Left colon (tissue), 2 donors: ENCODE measurements around the gene NADK. TPM values are rescaled to one million over a fixed set of nuclear protein-coding genes. Genes with fewer than 3 reads are reported as not detected.

ENCODE experiments used
- ATAC-seq: fragments of 200-7000 bp; cut with Tn5 transposase; one replicate; pipeline ENCODE4 v1.9.1; 2020; ENCODE audit warnings: mild to moderate bottlenecking, moderate library complexity
- DNase-seq, 2 donors: peaks; one replicate each; pipeline ENCODE4 v3.0.0-alpha.2; 2020
- intact Hi-C, 2 donors: fragments of 100-400 bp; cut with DNase I in 1 of 2; cut with micrococcal nuclease in 1 of 2; formaldehyde crosslinking; loops; one replicate each; pipeline versions ENCODE4 v1.11.2 to v1.14.0; 2022; cut with DNase I, micrococcal nuclease
- total RNA-seq, 2 donors: library from RNA; stranded (reverse); fragmentation: NEBNext Ultra II Directional; extraction: Animal tissue kit (Norgen Biotek cat#: 25700); gene quantifications; one replicate each; pipeline ENCODE4 v1.2.1, GENCODE V29; 2021
- donor health status: DM: no; HTN: no; CAD: no.
- donor health status: DM: yes; HTN: yes; CAD: no.

NADK gene
- total RNA-seq, 2 donors from 2014 or later = 141 to 156 TPM

GRCh38 chr1:1773874-1774273, 4.4 kb downstream of the NADK start:
- DNase-seq = no peak
- ATAC-seq = no peak
- intact Hi-C loops = no loop called here

- no peak for DNase-seq
- ATAC-seq = no peak
- intact Hi-C loops = no loop called here
Observed at GRCh38 chr1:1771096-1771495, 7.2 kb downstream of the NADK start.

DNA sequence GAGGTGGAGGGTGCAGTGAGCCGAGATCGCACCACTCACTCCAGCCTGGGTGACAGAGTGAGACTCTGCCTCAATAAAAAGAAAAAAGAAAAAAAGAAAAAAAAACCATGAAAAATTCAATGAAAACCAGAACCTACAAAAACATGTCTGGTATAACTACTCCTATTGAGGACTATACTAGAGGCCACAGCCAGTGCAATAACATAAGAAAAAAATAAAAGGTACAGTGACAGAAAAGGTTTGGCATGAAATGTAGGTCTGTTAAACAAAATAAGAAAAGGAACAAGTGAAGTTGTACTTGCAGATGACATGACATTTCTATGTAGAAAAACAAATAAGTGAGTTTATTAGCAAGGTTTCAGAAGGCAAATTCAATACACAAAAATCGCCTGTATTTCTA, 8.2 kb downstream of the NADK start:
- intact Hi-C loops = no loop called here
- DNase-seq = no peak
- ATAC-seq = no peak

DNA sequence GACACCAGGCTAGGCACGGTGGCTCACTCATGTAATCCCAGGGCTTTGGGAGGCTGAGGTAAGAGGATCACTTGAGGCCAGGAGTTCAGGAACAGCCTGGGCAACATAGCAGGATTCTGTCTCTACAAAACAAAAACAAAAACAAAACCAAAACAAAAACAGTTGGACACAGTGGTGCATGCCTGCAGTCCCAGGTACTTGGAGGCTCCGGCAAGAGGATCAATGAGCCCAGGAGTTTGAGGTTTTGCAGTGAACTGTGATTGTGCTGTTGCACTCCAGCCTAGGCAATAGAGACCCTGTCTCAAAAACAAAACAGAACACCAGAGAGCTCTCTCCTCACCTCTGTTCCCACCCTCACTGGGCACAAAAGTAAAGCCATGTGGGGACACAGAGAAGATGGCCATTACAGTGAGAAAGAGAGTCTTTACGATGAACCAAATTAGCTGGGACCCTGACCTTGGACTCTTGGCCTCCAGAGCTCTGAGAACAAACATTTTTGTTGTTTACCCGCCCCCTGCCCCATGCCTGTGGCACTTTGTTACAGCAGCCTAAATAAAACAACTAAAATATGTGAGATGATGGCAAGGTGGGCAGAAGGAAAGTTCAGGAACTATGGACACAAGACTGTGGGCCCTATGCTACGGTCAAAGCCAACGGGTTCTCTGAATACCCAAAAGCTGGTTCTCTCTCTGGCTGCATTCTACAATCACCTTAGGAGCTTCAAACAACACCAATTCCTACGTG, 9.8 kb downstream of the NADK start:
- no peak for ATAC-seq
- DNase-seq = no peak
- intact Hi-C loops = no loop called here

DNA sequence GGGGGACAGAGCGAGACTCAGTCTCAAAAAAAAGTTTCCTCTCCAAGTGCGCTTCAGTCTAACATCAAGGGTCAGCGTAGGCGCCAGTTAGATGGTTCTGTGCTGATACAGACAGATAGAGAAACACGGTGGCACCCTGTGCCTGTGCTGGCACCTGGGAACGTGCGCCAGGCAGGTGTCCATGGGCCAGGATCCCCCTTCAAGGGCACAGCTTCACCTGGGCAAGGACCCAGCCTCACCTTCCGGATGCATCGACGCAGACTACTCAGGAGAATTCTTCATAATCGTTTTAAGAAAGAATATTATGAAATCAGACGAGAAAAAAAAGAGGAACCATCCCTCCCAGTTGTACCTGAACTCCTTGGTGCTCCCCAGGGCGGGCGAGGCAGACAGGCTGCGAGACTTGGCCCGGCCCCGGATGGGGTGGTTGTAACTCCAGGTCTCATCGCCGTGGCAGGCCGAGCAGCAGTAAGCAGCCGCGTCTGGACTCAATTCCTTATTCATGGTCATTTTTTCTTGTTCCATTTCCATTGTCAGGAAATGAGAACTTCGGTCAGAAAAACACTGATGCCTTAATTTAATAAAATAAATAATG, 13.3 kb downstream of the NADK start:
- no peak for DNase-seq
- intact Hi-C loops = no loop called here
- no peak for ATAC-seq

GRCh38 chr1:1763657-1764621, 14.3 kb downstream of the NADK start:
- intact Hi-C loops = no loop called here
- no peak for ATAC-seq
- DNase-seq = no peak

- ATAC-seq = no peak
- DNase-seq = no peak
- intact Hi-C loops = no loop called here
Observed at GRCh38 chr1:1761504-1762376, 16.5 kb downstream of the NADK start.

GRCh38 chr1:1760715-1761114, 17.6 kb downstream of the NADK start:
- intact Hi-C loops = no loop called here
- DNase-seq (no peak), ATAC-seq (no peak)

- DNase-seq (no peak), ATAC-seq (no peak)
- intact Hi-C loops = no loop called here
Observed at GRCh38 chr1:1760345-1760650, 18.0 kb downstream of the NADK start.

DNA sequence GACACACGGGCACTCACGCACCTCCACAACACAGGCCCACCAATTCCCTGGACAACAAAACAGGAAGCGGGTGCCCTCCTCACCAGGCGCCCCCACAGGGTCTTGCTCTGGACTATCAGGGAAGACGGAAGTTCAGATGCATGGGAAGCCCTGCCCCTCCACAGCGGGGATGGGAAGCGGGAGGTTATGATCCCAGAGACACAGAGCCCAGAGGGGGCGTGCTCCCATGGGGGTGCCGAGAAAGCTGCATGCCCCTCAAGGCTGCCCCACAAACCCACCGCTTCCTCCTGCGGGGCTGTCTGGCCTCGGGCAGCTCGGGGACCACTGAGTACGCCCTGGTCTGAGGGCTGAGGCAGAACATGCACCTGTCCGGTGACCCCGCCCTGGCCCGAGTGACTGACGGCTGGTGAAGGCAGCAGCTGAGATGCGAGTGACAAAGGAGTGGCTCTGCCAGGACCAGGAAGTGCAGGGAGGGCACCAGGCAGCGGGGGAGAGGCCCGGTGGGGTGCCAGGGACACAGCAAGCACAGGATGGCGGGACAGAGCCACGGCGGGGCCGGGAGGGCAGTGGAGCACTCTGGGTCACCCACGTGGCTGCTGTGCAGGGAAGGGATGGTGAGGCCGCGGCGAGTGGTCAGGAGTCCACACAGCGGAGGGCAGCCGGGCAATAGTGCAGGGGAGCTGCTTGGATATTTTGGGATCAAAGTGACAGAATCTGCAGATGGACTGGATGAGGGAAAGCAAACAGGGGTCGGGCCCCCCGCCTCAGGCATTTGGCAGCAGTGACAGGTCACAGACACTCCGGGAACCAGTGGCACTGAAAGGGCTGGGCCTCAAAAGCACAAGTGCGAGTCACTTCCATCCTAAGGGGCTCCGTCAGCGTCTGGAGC, 18.6 kb downstream of the NADK start:
- intact Hi-C loops = no loop called here
- DNase-seq = peak; percentile 78 to 83
- ATAC-seq = peak; percentile 64

DNA sequence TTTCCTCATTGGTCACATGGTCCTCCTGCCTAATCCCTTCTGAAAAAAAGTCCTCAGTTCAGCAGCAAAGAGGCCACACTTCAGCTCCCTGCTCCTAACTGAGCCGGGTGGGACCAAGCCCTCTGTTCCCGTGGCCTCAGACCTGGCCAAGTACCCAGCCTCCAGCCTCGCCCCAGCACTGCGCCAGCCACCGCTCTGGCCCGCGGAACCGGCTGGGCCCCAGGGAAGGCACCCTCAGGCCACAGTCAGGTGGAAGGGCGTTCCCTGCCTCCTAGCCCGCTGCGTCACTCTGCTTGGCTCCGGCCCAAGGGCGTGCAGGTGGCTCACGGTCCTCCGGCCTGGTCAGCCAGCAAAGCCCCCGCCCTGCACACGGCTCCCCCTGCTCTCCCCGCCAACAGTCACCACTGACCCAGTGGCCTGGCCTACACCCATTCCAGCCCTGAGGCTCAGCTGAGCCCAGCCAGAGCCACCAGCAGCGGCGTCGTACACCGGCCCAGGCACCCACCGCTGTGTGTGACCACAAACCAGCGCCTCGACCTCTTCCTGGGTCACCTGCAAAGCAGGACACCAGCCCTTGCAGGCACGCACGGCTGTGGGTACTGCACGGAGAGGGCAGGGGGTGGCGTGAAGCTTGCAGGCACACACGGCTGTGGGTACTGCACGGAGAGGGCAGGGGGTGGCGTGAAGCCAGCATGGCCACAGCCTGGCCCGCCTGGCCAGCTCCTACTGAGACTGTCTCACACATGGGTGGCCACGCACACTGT, 19.4 kb downstream of the NADK start:
- DNase-seq = peak; percentile 95 to 96
- intact Hi-C loops = no loop called here
- ATAC-seq = peak; percentile 87

- ATAC-seq (no peak), DNase-seq (no peak)
- intact Hi-C loops = no loop called here
Observed at GRCh38 chr1:1758059-1758621, 20.1 kb downstream of the NADK start.

DNA sequence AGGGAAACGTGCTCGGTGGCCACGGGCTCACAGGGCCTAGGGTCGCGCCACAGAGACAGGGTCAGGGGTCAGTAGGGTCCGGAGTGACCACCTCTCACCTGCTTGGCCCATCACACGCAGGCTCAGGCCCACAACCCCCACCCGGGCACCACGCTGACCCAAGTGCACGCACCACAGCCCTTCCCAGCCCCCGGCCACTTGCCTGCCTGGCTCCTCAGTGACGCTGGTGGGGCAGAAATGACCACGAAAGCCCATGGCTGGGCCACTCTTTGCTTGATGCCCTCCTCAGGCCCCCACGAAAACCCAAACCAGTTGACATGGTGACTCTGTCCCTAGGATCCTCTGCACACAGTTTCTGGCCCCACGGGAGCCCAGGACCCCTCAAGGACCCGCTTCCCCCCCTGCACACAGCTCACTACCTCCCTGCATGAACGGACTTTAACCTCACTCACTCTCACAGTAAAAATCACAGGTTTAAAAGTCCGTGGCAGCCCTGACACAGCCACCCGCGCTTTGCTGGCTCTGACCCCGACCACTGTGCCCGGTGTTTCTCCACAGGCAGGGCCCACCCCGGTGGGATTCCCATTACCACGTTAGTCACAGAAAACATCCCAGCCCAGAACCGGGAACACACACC, 20.7 kb downstream of the NADK start:
- DNase-seq = no peak
- intact Hi-C loops = no loop called here
- no peak for ATAC-seq

DNA sequence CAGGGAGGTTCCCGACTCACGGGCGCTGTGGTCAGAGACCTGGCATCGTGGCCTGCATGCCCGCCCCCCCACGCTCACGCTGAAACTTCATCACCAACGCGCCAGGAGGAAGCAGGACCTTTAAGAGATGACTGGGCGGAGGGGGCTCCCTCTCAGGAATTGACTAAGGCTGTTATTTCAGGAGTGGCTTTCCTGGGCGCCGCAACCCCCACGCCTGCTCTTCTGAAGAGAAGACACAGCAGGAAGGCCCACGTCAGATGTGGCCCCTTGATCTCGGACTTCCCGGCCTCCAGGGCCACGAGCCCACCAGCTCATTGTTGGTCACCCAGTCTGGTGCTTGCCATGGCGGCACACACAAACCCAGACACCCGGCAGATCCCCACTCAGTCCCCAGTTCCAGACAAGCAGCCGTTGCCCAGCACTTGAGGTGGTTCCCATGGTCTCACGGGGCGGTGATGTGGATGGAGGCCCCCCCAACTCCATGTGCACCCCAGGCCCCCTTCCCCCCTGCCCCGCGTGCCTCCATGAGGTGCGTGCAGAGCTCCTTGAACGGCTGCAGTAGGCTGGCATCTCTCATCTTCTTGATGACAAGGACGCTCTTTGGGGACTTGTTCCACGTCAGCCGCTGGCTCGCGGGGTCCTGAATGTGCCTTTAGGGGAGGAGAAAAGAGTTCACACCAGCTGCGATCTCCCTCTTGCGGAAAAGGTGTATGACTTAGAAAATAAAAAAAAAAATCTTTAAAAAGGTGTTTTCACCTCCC, 21.4 kb downstream of the NADK start:
- no peak for DNase-seq
- intact Hi-C loops = no loop called here
- ATAC-seq = no peak

GRCh38 chr1:1755852-1756251, 22.4 kb downstream of the NADK start:
- no peak for DNase-seq
- intact Hi-C loops = no loop called here
- ATAC-seq = no peak

DNA sequence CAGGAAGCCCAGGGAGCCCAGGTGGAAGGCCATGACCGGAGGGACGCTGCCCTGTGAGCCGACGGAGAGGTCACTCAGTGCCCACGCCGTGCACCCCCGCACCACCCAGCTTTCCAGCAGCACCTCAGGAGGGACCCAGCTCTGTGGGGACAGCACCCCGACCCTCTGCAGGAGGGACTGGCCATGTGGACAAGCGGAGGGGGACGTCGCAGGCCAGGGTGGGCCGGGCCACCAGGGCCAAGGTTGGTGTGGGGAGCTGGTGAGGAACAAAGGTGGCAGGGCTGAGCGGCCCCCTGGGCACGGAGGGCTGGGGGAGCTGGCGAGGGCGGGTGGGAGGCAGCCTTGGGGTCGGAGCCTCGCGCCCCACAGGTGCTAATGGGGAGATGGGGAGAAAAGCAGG, 22.8 kb downstream of the NADK start:
- intact Hi-C loops = no loop called here
- DNase-seq (no peak), ATAC-seq (no peak)
